GM20000 (cell line): Measurements from ENCODE around the gene OXGR1.

ENCODE experiments used
- DNase-seq: peaks from one replicate; pipeline ENCODE4 v3.0.0; 2012; ENCODE audit warnings: low spot score
- CTCF ChIP-seq: IDR thresholded peaks from 2 replicates; pipeline ENCODE4 v1.5.1; 2012; ENCODE audit warnings: mild to moderate bottlenecking, control low read depth; ENCODE audit errors: extremely low read depth, missing control alignments

Gene OXGR1

GRCh38 chr13:97004096-97004876 lies 10.0 kb upstream of the OXGR1 start:
- TF ChIP-seq CTCF, result no peak
- no peak for DNase-seq

GRCh38 chr13:97003071-97003470 lies 8.8 kb upstream of the OXGR1 start:
- no peak for TF ChIP-seq CTCF

DNA sequence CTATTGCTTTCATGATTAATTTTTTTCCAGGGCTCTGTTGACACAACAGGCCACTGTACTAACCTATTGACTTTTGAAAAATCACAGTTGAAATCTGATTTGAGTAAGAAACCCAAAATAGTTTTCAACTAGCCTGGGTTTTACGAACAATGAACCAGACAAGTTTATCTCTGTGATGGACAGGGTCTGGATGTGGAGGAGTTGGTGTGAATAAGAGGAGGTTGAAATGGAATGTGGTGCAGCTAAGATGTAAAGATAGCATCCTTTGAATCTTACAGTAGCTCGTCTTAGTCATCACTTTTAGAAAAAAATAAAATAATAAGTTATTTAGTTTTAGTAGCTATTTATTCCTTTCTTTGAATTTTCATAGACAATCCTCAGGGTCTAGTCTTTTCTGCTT lies 8.3 kb upstream of the OXGR1 start:
- no peak for DNase-seq
- TF ChIP-seq CTCF, result no peak

More at GRCh38 chr13:97003071-97003470, 8.8 kb upstream of the OXGR1 start:
- DNase-seq, result no peak

DNA sequence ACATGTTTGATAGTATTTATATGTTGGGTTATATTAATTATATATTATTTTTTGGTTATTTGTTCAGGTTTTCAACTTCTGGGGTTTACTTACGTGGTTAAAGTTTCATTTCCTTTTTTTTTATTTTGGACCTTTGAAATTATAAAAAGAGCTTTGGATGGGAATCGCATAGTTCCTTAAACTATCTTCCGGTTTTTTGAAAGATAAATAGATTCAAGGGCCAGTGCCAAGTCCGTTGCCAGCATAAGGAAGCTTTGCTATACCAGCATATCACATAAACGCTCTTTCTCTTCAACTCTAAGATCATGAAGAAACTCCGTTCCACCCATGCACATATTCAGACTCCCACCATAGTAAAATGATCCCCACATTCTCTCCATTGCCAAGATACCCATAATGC lies 7.4 kb upstream of the OXGR1 start:
- no peak for TF ChIP-seq CTCF
- DNase-seq, result no peak

DNA sequence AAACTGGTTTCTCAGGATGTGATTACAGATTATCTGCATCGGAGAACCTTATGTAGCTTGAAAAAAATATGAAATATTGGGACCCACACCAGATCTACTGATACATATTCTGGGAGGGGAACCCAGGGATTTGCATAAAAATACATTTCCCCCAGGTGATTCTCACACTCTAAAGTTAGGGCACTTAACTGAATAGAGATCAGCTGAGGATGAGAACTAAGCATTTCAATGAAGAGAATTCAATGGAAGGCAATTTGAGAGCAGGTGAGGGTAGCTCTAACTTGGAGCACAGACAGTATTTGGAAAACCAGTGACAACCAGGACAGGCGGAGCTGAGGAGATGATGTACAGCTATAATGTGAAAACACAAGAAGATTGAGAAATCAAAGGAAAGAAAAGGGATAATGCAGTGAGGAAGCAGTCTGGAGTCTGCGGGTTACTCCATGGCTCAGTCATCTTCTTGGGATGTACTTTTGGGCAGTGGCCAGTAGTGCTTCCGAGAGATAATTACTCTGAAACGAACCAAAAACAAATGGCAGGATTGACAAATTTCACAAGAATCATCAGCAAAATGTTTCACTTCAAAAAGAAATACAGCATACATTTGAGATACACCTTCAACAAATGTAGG lies 6.1 kb upstream of the OXGR1 start:
- DNase-seq, result no peak
- TF ChIP-seq CTCF, result no peak

DNA sequence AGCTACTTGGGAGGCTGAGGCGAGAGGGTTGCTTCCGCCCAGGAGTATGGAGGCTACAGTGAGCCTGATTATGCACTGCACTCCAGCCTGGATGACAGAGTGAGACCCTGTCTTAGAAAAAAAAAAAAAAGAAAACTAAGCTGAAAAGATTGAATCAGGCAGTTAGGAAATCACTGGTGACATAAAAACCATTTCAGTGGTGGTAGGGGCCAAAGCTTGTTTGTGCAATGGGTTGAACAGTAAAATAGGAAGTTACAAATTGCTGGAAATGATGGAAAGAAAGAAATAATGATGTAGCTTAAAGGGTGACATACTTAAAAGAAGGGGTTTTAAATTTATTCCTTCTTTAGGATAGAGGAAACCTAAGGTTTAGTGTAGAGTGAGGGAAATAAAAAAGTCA lies 4.8 kb upstream of the OXGR1 start:
- DNase-seq, result no peak
- no peak for TF ChIP-seq CTCF

DNA sequence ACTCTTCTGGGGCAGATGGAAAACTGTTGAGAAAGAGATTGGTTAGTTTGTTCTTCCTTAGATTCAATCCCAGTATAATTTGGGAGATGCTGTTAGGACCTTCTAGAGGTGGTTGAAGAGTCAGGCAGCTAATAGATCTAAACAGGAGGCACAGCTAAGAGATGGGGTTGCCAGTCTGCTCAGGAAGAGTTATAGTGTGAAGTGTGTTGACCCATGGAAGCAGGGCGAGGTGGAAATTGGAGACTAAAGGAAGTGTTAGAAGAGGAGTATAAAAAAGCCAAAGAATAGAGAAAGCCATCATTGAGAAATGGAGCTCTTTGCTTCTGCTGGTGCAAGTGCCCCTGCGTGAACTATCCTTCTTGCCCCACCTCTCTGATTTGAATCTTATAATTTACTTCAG lies 3.8 kb upstream of the OXGR1 start:
- no peak for DNase-seq
- TF ChIP-seq CTCF, result no peak
